ENCODE data around the gene MTRR.

DNA sequence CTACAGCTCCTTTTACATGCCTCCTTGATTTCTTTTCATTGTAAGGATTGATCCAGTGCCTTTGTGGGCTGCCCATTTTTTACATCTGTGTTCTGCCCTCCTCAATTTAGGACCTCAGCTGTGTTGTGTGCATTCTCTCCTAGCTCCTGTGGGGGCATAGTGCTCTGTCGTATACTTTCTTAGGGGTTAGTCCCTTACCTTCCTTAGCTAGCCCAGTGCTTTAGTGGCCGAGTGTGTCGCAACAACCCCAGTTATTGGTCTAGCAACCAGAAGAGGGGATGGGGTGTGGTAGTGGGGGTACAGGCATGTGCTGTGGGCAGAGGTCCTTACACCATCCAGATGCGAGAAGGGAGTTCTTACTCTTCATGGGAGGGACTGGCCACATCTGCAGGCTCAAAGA, 12.1 kb downstream of the MTRR start:
- TF ChIP-seq EP300 (IDR thresholded peaks at IDR 0.05) (no peak), CTCF (IDR thresholded peaks at IDR 0.05) (no peak), POLR2AphosphoS5 (IDR thresholded peaks at IDR 0.05) (no peak), POLR2A (IDR thresholded peaks at IDR 0.05; ENCODE audit: low read depth) (no peak)

Data from esophagus muscularis mucosa (tissue), 4 donors.